GM20000 (cell line): ENCODE results near the gene EMC8.

ENCODE experiments used
- DNase-seq: peaks from one replicate; pipeline ENCODE4 v3.0.0; 2012; ENCODE audit warnings: low spot score
- TF ChIP-seq, protein P1 (sequence below): IDR thresholded peaks from 2 replicates; pipeline ENCODE4 v1.5.1; 2012; ENCODE audit warnings: mild to moderate bottlenecking, control low read depth; ENCODE audit errors: extremely low read depth, missing control alignments

EMC8 gene

GRCh38 chr16:85733155-85733838 is 66.0 kb downstream of the EMC8 start:
- TF ChIP-seq, protein P1, sequence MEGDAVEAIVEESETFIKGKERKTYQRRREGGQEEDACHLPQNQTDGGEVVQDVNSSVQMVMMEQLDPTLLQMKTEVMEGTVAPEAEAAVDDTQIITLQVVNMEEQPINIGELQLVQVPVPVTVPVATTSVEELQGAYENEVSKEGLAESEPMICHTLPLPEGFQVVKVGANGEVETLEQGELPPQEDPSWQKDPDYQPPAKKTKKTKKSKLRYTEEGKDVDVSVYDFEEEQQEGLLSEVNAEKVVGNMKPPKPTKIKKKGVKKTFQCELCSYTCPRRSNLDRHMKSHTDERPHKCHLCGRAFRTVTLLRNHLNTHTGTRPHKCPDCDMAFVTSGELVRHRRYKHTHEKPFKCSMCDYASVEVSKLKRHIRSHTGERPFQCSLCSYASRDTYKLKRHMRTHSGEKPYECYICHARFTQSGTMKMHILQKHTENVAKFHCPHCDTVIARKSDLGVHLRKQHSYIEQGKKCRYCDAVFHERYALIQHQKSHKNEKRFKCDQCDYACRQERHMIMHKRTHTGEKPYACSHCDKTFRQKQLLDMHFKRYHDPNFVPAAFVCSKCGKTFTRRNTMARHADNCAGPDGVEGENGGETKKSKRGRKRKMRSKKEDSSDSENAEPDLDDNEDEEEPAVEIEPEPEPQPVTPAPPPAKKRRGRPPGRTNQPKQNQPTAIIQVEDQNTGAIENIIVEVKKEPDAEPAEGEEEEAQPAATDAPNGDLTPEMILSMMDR: no peak
- no peak for DNase-seq

DNA sequence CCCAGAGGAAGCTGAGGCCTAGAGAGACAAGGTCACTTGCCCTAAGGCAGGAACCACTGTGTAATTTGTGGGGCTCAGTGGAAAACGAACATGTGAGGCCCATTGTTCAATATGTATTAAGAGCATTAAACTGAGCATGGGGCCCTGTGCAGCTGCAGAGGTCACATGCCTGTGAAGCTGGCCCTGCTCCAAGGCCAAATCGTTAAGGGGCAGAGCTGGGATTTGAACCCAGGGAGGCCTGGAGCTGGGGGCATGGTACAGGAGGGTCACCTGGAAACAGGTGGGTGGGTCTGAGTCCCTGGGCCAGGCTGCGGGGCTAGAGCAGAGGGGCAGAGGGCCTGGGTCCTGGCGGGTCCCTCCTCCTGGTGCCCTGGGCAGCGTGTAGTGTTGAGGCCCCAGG is 68.2 kb downstream of the EMC8 start:
- no peak for DNase-seq
- TF ChIP-seq, protein P1: no peak

DNA sequence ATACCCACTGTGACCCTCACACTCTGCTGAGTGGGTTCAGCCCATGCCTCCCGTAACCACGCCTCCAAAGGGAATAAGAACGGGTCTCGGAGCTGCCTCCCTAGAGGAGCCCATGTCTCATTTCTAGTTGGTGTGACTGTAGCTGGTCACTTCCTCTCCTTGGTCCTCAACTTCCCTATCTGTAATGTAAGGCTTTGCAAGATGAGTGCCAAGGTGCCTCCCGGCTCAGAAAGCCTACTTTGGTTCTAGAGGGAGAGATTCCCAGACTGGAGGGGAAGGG is 69.2 kb downstream of the EMC8 start:
- TF ChIP-seq, protein P1: no peak

DNA sequence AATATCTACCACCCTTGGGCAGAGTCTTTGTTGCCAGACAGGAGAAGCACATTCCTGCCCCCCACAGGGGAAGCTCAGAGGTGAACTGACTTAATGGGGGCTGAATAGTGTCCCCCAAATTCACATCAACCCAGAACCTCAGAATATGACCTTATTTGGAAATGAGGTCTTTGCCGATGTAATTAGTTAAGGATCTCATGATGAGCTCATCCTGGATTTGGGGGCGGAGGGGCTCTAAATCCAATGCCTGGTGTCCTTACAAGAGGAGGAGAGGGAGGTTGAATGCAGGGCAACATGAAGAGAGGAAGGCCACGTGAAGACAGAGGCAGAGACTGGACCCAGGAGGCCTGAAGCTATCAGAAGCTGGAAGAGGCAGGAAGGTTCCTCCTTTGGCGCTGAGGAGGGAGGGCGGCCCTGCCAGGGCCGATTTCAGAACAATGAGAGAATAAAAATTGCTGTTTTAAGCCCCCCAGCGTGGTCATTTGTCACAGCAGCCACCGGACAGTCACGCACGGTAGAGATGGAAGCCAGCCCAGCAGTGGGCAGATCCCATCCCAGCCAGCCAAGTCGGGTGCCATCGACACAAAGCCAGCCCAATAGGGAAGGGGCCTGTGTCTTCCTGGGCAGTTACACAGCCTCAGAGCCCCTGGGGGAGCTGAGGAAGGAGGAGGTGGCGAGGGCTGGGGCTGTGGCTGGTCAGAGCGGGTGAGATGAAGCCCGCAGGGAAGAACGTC is 69.7 kb downstream of the EMC8 start:
- DNase-seq: no peak
- TF ChIP-seq, protein P1: no peak

More for the DNA sequence above, 69.2 kb downstream of the EMC8 start:
- no peak for DNase-seq

DNA sequence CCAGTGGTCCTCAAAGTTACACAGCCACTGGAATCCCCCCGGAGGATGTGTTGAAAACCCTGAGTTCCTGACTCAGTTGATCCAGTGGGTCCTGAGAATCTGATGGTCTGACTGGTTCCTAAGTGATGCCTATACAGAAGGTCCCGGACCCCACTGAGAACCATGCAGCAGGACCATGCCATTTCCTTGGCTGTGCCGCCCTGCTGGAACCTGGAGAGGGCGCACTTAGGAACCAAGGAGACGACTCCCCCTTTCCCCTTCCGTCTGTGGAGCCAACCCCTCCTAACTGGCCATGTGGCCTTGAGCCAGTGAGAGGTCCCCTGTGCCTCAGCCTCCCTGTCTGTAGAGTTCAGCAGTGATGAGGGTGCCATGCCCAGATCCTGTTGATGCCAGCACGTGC is 70.5 kb downstream of the EMC8 start:
- DNase-seq: no peak
- TF ChIP-seq, protein P1: peak; percentile 20
